H1 (cell line): ENCODE results near the gene NCL. TPM values are rescaled to one million over a fixed set of nuclear protein-coding genes. Genes with fewer than 3 reads are reported as not detected.

Experiments used
- NANOG ChIP-seq: IDR thresholded peaks from 2 replicates; pipeline ENCODE4 v1.6.1; 2011; ENCODE audit warnings: low read length, low read depth, mild to moderate bottlenecking, inconsistent platforms; ENCODE audit not compliant: insufficient read depth, poor library complexity, severe bottlenecking
- polyA plus RNA-seq, 7 experiments: library from polyadenylated mRNA; depleted of rRNA in 3 of 7; stranded (reverse) in 5 of 7; unstranded in 2 of 7; fragments of >200 nt in 5 of 7; fragments of 200-250 nt in 2 of 7; gene quantifications; 1 replicate in 5 of 7; 2 replicates in 1 of 7; 4 replicates in 1 of 7; pipeline versions ENCODE4 v1.2.1 to v1.2.3, GENCODE V29; 2011 to 2013; ENCODE audit warnings: missing spikeins in 2 of 7, mixed read lengths in 2 of 7
- total RNA-seq: library from RNA; stranded (reverse); fragmentation: NEBNext Ultra II Directional; extraction: Animal tissue kit (Norgen Biotek cat#: 25700); gene quantifications from 2 replicates; pipeline ENCODE4 v1.2.1, GENCODE V29; 2021

Gene NCL
- total and polyA plus RNA-seq, 2 of the 8 experiments (the other 6 are each of a cell fraction or from before 2014, with no cell fraction given): 61.2 to 1,478 TPM

GRCh38 chr2:231512222-231512621 is 47.9 kb upstream of the NCL start (continued):
- TF ChIP-seq NANOG: no peak
- TF ChIP-seq, all 59 proteins: peak for 0
